Fibroblast of skin of left quadriceps (primary cell): Measurements from ENCODE around the gene TFAP2A.

Source experiments
- DNase-seq, 2 experiments: peaks; one replicate each; pipeline ENCODE4 v3.0.0-alpha.2; 2013; ENCODE audit warnings: low read depth in 2 of 2

TFAP2A gene

GRCh38 chr6:10414756-10415616 is at the start of gene TFAP2A:
TFAP2A (minus strand) TSS chr6:10415074; CDS start chr6:10414991, 83 bp downstream.
- DNase-seq = no peak

DNA sequence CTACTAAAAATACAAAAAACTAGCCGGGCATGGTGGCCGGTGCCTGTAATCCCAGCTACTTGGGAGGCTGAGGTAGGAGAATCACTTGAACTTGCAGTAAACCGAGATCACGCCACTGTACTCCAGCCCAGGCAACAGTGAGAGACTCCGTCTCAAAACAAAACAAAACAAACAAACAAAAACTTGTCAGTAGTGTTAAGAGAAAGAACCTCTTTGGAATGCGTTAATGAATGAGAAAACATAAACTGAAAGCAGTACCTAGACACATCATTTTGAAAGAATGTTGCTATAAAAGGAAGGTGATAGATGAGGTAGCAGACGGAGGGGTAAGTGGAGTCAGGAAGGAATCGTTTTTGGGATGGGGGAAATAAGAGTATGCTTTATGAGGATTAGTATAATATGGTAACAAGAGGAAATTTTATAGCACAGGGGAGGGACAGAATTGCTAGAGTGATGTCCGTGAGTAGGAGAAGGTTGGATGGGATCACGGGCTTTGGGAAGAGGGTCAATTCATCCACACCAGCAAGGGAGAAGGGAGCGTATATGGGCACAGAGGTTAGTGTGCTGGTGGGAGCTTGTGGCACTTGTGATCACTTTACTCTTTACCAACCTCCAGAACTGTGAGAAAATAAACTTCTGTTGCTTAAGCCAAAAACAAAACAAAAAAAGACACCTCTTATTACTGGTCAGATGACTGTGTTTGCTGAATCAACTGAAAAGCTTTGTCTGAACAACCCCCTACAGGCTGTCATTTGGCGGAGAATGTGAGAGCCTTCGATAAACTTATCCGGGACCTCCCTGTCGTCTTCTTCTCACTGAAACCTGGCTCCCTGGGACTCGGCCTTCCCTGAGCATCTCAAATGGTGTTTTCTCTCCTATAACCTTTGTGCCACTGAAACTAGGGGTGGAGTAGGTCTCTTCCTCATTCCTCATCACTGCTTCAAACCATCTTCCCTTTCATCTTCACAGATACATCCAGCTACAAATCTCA is 48.9 kb upstream of the TFAP2A start:
- DNase-seq = no peak

DNA sequence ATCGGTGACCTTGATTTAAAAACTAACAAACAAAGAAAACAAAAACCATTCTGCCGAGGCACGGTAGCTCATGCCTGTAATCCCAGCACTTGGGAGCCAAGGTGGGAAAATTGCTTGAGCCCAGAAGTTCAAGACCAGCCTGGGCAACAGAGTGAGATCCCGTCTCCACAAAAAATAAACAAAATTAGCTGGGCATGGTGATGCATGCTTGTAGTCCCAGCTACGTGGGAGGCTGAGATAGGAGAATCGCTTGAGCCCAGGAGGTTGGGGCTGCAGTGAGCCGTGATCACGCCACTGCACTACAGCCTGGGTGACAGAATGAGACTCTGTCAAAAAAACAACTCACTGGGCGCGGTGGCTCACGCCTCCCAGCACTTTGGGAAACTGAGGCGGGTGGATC is 48.2 kb upstream of the TFAP2A start:
- no peak for DNase-seq

GRCh38 chr6:10461850-10462249 is 47.0 kb upstream of the TFAP2A start:
- no peak for DNase-seq

- no peak for DNase-seq
These were observed 45.2 kb upstream of the TFAP2A start for GRCh38 chr6:10460096-10460495.

GRCh38 chr6:10458287-10458686 is 43.4 kb upstream of the TFAP2A start:
- no peak for DNase-seq

DNA sequence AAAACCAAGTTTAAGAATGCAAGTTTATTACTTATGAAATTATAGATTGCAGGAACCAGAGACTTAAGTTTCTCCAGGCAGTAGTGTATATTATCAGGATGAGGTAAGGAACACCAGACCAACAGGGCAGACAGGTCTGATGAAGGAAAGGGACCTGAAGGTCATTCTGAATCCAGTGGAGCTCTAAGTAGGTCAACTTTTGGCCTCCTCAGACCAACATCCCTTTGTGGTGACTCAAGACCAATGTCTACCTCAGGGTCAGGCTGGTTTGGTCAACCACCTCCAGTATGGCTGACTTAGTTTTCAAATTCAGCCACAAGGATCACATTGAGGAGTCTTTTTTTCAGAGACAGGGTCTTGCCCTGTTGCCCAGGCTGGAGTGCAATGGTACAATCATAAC is 38.7 kb upstream of the TFAP2A start:
- DNase-seq = no peak

GRCh38 chr6:10451828-10452509 is 37.1 kb upstream of the TFAP2A start:
- no peak for DNase-seq

DNA sequence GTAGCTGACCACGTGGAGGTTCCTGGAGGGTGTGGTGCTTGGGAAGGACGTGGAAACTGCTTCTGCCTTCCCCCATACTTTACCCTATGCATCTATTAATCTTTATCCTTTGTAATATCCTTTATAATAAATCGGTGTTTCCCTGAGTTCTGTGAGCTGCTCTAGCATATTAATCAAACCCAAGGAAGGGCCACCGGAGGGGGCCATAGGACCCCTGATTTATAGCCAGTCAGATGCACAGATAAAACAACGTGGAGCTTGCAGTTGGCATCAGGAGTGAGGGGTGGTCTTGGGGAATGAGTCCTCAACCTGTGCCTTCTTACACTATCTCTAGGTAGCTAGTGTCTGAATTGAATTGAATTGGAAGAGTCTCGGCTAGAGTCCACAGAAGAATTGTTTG is 36.5 kb upstream of the TFAP2A start:
- no peak for DNase-seq

DNA sequence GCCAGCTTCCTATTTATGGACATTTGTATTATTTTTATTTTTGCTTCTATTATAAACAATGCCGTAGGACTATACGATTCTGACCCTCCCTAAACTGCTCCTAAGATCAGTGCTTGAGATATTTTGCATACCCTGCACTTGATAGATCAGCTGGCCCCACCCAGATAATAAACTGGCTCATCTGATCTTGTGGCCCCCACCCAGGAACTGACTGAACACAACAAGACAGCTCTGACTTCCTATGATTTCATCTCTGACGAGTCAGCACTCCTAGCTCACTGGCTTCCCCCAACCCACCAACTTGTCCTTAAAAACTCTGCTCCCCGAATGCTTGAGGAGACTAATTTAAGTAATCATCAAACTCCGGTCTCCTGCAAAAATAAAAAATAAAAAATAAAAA is 34.9 kb upstream of the TFAP2A start:
- no peak for DNase-seq

GRCh38 chr6:10448096-10448495 is 33.2 kb upstream of the TFAP2A start:
- DNase-seq = no peak

GRCh38 chr6:10446548-10446947 is 31.7 kb upstream of the TFAP2A start:
- DNase-seq = no peak

GRCh38 chr6:10441655-10442009 is 26.8 kb upstream of the TFAP2A start:
- no peak for DNase-seq

DNA sequence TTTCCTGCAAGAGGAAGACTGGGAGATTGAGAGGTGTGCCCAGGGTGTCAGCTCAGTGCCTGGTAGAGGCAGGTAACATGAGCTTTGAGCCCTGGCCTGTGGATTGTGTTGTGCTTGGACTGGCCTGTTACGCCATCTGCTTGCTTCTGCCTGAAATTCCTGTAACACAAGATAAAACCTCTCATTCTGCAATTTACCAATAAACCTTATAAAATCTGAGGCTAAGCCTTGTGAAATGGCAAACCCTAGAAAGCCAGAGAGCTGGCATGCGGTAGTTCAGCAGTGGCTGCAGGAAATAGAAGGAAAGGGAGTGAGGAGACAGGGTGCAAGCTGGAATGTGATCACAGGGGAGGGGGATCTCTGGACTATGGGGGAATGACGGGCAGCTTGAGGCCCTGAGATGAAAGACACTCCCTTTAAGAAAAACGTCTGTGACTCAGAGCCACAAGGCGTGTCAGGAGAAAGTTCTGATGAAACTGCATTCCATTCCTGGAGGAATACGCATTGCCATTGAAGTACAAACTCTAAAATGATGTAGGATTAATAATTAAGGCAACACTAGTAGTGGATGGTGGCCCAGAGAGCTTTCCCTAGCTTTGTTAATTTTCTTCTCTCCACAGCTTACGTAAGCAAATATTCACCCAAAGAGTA is 26.3 kb upstream of the TFAP2A start:
- DNase-seq = peak; percentile 8 to 27

DNA sequence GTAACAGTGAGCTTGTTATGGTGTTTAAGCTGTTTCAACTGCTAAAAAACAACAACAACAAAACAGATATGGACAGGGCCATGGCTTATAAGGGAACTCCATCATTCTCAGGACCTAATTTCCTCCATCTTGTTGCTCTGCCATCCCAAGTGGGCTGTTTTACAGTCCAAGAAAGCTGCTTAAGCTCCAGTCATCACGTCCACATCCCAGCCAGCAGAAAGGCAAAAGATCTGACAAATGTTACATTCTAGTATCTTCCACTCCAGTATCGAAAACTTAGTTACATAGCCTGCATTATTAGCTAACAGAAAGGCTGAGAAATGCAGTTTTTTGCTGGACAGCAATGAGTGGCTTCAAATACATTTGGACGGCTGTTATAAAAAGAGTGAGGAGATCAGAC is 23.0 kb upstream of the TFAP2A start:
- DNase-seq = no peak

GRCh38 chr6:10434235-10434634 is 19.4 kb upstream of the TFAP2A start:
- no peak for DNase-seq

GRCh38 chr6:10433322-10433721 is 18.4 kb upstream of the TFAP2A start:
- no peak for DNase-seq

- DNase-seq = no peak
These were observed 16.7 kb upstream of the TFAP2A start for GRCh38 chr6:10431423-10432164.

GRCh38 chr6:10429638-10430427 is 15.0 kb upstream of the TFAP2A start:
- DNase-seq = no peak

DNA sequence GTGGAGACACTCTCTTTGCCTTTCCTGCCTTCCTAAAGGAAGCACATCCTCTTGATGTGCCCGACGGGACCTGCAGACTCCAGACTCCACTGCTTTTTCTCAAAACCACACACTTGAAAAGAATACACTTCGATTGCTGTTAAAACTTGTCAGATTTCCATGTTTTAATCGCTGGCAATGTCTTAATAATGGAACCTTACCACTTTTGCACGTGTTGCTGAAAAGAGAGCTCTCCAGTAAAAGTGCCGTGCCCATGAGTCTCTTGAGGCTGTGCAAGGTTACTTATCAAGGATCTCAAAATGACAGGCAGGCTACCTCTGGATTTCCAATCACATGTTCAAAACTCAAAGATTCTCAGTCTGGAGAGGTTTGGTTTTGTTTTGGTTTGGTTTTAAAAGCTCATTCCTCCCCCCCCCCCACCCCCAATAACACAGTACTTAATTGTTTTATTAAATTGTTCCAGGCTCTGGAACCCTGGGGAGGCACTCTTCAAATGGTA is 12.0 kb upstream of the TFAP2A start:
- DNase-seq = no peak
